Measurements from ENCODE around the gene NFKB2.

The NFKB2 gene

GRCh38 chr10:102395400-102396316, at the start of gene NFKB2:
Gene NFKB2 (plus strand): TSS chr10:102395705. CDS start chr10:102395960, 255 bp downstream.
- DNase-seq: peak; percentile 94

- peak; percentile 83 for DNase-seq
These were observed 48.2 kb upstream of the NFKB2 start for GRCh38 chr10:102347236-102347828.

GRCh38 chr10:102352066-102352715, 43.3 kb upstream of the NFKB2 start:
- peak; percentile 75 for DNase-seq

- no peak for DNase-seq
These were observed 41.1 kb upstream of the NFKB2 start for GRCh38 chr10:102354451-102354850.

GRCh38 chr10:102358712-102359382, 36.7 kb upstream of the NFKB2 start:
- DNase-seq: no peak

- no peak for DNase-seq
These were observed 28.1 kb upstream of the NFKB2 start for GRCh38 chr10:102367441-102367840.

- DNase-seq: peak; percentile 79
These were observed 27.4 kb upstream of the NFKB2 start for GRCh38 chr10:102368077-102368476.

- DNase-seq: no peak
These were observed 24.2 kb upstream of the NFKB2 start for GRCh38 chr10:102371295-102371694.

GRCh38 chr10:102375250-102375649, 20.3 kb upstream of the NFKB2 start:
- no peak for DNase-seq

GRCh38 chr10:102375867-102376266, 19.6 kb upstream of the NFKB2 start:
- no peak for DNase-seq

- DNase-seq: no peak
These were observed 18.6 kb upstream of the NFKB2 start for GRCh38 chr10:102376901-102377300.

- DNase-seq: no peak
These were observed 16.1 kb upstream of the NFKB2 start for GRCh38 chr10:102379383-102379782.

GRCh38 chr10:102381983-102382382, 13.5 kb upstream of the NFKB2 start:
- no peak for DNase-seq

- DNase-seq: no peak
These were observed 12.6 kb upstream of the NFKB2 start for GRCh38 chr10:102382871-102383270.

GRCh38 chr10:102384053-102384452, 11.5 kb upstream of the NFKB2 start:
- DNase-seq: peak; percentile 65

- DNase-seq: no peak
These were observed 10.7 kb upstream of the NFKB2 start for GRCh38 chr10:102384606-102385429.

- no peak for DNase-seq
These were observed 5.6 kb upstream of the NFKB2 start for GRCh38 chr10:102389894-102390293.

GRCh38 chr10:102392306-102392705, 3.2 kb upstream of the NFKB2 start:
- no peak for DNase-seq

GRCh38 chr10:102393411-102394078, 2.0 kb upstream of the NFKB2 start:
- DNase-seq: no peak

- DNase-seq: peak; percentile 95
These were observed 1.3 kb upstream of the NFKB2 start for GRCh38 chr10:102394079-102394800.
